GM18499 (cell line): Measurements from ENCODE around the gene ILKAP.

Source experiments
- ATAC-seq: cut with Tn5 transposase; IDR thresholded peaks from one replicate; pipeline ENCODE4 v1.9.1; 2021; ENCODE audit warnings: moderate number of reproducible peaks; ENCODE audit not compliant: insufficient read depth, unreplicated experiment

The ILKAP gene

GRCh38 chr2:238155051-238155760 lies 48.3 kb downstream of the ILKAP start:
- no peak for ATAC-seq

GRCh38 chr2:238154570-238154969 lies 48.9 kb downstream of the ILKAP start:
- ATAC-seq: no peak

- ATAC-seq: no peak
Observed at GRCh38 chr2:238152771-238153688, 50.5 kb downstream of the ILKAP start.

- ATAC-seq: no peak
Observed at GRCh38 chr2:238151628-238152235, 51.8 kb downstream of the ILKAP start.

- no peak for ATAC-seq
Observed at GRCh38 chr2:238151205-238151604, 52.3 kb downstream of the ILKAP start.

GRCh38 chr2:238150686-238151085 lies 52.8 kb downstream of the ILKAP start:
- no peak for ATAC-seq

GRCh38 chr2:238149841-238150572 lies 53.5 kb downstream of the ILKAP start:
- ATAC-seq: no peak

- ATAC-seq: no peak
Observed at GRCh38 chr2:238148981-238149380, 54.5 kb downstream of the ILKAP start.

GRCh38 chr2:238146884-238147544 lies 56.5 kb downstream of the ILKAP start:
- ATAC-seq: no peak

- no peak for ATAC-seq
Observed at GRCh38 chr2:238145851-238146250, 57.6 kb downstream of the ILKAP start.

- no peak for ATAC-seq
Observed at GRCh38 chr2:238145046-238145445, 58.4 kb downstream of the ILKAP start.

GRCh38 chr2:238144262-238144661 lies 59.2 kb downstream of the ILKAP start:
- no peak for ATAC-seq

- ATAC-seq: no peak
Observed at GRCh38 chr2:238143239-238143951, 60.1 kb downstream of the ILKAP start.

GRCh38 chr2:238142382-238143205 lies 60.9 kb downstream of the ILKAP start:
- ATAC-seq: no peak

- ATAC-seq: no peak
Observed at GRCh38 chr2:238141541-238142318, 61.8 kb downstream of the ILKAP start.

GRCh38 chr2:238140721-238141540 lies 62.6 kb downstream of the ILKAP start:
- no peak for ATAC-seq

GRCh38 chr2:238140040-238140439 lies 63.5 kb downstream of the ILKAP start:
- no peak for ATAC-seq
